T-helper 1 cell treated with Interleukin-12 subunit alpha and Interleukin-12 subunit beta and Interleukin-4 antibody, amounts not matched to agents 30 ng/mL and 1 ng/mL, for 36 hours (primary cell): ENCODE measurements around the gene KCNMB1. TPM values are rescaled to one million over a fixed set of nuclear protein-coding genes. Genes with fewer than 3 reads are reported as not detected.

ENCODE experiments used
- intact Hi-C: fragments of 100-400 bp; cut with micrococcal nuclease; formaldehyde crosslinking; loops from one replicate; pipeline ENCODE4 v1.15.1; 2024
- total RNA-seq: library from RNA; stranded (reverse); gene quantifications from 2 replicates; pipeline ENCODE4 v1.2.3, GENCODE V29; 2022

The KCNMB1 gene
- total RNA-seq, 1 donor from 2014 or later, result not detected

DNA sequence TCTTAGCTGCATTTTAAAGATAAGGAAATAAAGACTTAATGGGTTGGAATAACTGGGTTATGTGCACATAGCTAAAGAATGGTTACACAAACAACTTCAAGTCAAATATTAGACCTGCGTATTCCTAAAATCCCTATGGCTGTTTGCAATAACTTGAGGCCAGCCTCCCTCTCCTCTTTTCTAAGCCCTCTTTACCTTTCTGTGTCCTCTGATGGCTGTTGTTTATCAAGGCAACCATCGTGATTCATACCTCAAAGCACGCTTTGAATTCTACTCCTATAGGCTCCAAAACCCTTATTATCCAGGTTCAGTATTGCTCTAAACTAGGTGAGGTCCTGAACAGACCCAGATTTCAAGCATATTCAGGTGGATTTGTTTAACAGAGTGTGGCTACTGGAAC, 46.0 kb downstream of the KCNMB1 start:
- intact Hi-C loops, result no loop called here

DNA sequence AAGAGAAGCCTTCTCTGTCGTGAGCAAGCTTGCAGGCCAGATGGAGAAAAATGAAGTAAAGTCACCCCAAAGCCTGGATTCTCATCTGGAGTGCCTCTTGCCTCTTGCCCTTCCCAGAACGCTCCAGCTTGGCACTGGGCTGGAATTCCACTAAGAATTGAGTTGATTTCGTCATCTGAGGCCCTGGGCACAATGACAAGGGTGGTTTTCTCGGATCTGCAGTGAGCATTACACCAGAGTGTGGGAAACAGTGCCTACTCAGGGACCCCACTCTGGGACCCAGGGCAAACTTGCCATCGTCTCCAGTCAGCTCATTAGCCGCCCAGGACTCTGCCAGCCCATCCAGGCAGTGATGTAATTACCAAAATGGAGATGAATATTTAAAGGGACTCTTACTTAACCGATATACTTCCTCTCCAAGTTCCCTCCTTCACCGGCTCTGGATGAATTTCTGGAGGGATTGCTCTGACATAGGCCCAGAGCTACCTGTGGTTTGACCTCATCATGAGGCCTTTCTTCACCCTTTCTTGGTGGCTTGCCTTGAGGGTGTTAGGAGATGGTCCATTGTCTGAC, 46.9 kb downstream of the KCNMB1 start:
- intact Hi-C loops, result no loop called here

DNA sequence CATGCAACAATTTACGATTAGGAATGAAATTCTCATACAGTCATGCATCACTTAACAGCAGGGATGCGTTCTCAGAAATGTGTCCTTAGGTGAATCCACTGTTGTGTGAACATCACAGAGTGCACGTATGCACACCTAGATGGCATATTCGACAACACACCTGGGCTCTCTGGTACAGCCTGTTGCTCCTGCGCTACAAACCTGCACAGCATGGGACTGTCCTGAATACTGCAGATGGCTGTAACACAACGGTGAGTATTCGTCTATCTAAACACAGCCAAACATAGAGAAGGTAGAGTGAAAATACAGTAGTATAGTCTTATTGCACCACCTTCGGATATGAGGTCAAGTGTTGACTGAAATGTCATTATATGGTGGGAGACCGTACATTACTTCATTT, 47.6 kb downstream of the KCNMB1 start:
- intact Hi-C loops, result no loop called here

DNA sequence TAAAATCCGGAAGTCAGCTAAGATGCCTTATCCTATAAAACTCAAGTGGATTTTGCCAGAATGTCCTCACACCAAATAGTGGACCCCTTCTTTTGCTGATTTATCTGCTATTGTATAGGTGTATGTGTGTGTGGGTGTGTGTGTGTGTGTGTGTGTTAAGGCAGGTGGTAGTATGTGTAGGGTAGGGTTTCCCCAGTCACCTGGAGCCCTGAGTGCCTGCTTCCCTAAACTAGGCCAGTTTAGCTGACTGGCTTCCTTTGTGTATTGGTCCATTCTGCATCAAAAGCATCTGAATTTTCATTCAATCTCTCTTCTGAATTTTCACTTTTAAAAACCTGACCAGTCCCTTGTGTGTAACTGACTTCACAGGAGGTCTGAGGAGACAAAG, 49.4 kb downstream of the KCNMB1 start:
- intact Hi-C loops, result loop anchor here (1.0 to 10.0 kb wide), 7 partner anchors 42 to 1855 kb away; partner anchors contain the start of genes LCP2 and RARS1

DNA sequence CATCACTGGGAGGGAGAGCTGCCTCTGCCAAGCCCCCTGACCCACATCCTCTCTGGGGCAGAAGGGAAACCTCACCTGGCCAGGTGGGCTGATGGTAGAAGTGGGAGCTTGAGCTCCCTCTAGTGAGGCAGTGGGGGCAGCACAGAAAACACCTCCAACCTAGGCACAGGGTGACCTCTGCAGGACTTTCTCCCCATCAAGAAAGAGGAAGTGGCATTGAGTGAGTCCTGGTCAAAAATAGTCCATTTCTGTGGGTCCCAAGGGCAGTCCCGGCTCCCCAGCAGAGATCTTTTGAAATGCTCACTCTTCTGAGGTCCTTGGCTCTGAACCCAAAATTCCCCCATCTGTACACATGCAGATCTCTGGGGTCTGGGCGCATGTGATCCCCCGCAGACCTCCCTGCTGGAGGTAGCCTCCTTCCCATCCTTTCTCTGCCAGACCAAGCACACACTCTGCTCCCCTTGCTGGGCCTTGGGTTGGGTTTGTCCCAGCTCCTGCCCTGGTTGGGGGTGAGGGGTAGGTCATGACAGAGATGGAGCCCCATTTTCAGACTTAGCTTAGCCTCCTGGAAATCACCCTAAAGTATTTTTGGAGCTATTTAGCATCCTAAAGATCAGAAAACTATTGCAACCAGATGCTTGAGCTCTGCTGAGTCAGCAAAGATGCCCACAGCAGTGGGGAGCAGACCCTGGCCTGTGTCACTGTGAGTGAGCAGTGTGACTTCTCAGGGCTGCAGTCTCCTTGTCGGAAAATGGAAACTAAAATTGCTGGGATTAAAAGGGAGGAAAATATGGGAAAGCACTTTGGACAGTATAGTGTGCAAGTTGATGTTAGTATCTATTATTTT, 50.0 kb downstream of the KCNMB1 start:
- intact Hi-C loops, result loop anchor here (1.0 to 10.0 kb wide), 7 partner anchors 42 to 1854 kb away; partner anchors contain the start of genes LCP2 and RARS1

DNA sequence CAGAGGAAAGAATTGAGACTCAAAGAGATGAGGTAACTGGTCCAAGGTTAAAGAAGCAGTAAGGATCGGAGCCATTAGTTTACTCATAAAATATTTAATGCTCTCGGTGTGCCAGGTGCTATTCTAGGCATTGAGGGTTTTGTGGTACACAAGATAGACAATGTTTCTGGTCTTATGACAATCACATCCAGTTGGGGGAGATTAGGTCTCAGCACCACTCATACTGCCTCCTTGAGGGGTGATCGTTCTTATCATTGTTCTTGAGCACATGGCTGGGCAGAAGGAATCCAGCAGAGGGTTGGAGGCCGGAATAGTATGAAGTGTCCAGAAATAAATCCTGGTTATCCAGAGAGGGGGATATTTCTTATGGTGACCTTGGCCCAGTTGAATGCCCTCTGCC, 50.9 kb downstream of the KCNMB1 start:
- intact Hi-C loops, result loop anchor here (2.0 to 10.0 kb wide), 2 partner anchors 237 to 1853 kb away; partner anchors contain the start of gene RARS1

DNA sequence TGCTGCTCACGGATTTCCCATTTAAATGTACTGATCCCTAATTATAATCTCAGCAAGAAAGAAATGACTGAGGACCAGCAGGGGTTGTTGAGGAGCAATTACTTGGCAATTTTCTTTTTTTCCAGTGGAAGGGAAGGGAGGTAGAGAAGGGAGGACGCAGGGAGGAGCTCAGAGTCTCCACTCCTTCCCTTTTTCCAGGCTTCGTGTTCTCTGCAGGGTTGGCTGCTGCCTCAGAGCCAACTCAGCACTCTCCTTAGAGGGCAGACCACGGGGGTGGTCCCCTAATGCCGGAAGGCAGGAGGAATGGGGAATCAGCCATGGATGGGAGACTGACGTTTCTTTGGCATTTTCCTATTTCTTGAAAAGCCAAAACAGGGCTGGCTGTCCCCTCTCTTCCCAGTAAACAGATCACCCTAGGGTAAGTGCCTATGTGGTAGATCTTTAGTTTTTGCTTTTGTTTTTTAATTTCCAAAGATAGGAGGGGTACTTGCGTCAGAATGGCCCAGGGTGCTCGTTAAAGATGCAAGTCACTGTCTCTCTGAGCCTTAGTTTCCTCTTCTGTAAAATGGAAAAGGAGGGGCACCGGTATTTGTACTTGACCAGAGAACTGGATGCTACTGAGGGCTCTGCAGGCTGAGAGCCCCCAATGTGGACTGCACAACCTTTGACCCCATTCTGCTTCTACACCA, 52.0 kb downstream of the KCNMB1 start:
- intact Hi-C loops, result loop anchor here (10.0 kb wide), 1 partner anchor 1852 kb away; the partner anchor contains the start of gene RARS1

DNA sequence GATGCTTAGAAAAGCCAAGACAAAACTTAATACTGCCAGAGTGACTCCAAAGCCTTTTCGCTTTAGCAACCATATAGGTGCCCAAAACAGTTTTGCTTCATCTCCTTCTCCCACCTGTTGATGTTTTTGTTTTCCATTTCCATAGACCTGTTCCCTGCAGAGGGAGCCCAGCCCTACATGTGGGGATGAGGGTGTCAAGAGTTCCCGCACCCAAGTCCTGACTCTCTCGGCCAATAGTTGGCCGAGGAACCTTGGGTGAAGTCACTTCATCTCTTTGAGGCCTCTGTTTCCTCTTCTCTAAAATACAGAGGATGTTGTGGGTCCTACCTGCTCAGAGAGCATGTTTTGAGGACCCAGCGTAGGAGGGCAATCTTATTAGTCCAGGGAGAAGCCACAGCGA, 53.1 kb downstream of the KCNMB1 start:
- intact Hi-C loops, result loop anchor here (10.0 kb wide), 1 partner anchor 1851 kb away; the partner anchor contains the start of gene RARS1

DNA sequence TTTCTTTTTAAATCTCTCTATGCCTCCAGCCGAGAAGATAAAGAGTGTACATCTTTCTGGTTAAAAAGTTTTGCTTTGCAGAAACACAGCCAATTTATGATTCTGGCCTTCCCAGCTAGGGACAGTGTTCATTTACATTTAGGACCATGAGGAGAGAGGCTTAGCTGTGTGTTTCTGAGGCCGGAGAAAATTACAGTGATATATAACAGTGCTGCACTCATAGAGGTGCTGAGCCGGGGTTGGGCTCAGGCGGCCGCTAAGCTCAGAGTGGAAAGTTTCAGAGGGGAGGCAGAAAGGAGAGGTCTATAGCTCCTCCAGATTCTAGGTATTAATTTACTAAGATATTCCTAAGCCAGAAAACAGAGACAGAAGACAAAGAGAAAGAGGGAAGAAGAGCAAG, 54.5 kb downstream of the KCNMB1 start:
- intact Hi-C loops, result loop anchor here (5.0 to 10.0 kb wide), 4 partner anchors 697 to 1853 kb away; partner anchors contain the start of genes DOCK2, RARS1, SPDL1 and STK10

DNA sequence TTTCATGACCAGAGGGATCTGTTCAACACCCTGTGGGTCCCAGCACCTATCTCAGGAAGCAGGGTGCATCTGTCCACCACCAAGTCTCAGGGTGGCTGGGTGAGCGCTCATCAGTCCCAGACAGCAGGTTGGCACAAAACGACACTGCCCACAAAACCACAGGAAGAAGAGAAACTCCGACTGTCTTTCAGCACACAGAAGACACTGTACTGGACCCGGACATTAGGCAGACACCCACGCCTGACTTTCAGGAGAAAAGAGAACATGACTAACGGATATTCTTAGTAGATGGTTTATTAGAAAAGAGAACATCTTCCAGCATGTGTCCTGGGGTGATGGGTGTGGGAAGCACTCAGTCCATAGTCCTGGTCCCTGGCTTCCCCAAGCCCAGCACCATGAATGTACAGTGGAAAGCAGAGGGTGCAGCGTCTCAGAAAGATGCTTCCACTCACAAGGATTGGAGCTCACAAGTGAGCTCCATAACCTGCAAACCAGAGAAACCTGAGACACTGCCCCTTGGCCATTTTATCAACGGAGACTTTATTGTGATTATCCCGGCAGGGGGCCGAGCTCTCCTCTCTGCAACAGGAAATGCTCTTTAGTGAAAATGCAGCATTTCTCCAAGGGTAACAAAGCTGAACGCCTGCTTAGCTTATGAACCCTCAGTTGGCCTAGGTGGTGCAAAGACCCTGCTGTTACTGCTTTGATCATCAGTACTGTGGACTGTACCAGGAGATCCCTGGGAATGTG, 55.8 kb downstream of the KCNMB1 start:
- intact Hi-C loops, result loop anchor here (2.0 to 10.0 kb wide), 5 partner anchors 696 to 1854 kb away; partner anchors contain the start of genes DOCK2, RARS1, SPDL1 and STK10

DNA sequence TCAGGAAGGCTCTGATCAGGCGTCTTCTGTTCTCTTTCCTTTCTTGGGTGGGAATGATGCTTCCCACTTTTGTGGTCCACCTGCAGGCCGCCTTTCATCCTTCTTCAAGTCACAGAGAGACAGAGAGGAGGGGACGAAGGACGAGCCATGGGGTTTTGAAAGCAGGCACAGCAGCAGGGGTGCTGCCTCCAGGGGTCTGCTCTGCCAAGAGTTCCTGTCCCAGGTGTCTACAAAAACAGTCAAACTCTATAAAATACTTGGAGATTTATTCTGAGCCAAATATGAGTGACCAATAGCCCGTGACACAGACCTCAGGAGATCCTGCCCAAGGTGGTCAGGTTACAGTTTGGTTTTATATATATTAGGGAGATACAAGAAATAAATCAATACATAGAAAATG, 57.1 kb downstream of the KCNMB1 start:
- intact Hi-C loops, result loop anchor here (2.0 to 10.0 kb wide), 5 partner anchors 695 to 1855 kb away; partner anchors contain the start of genes DOCK2, RARS1, SPDL1 and STK10

DNA sequence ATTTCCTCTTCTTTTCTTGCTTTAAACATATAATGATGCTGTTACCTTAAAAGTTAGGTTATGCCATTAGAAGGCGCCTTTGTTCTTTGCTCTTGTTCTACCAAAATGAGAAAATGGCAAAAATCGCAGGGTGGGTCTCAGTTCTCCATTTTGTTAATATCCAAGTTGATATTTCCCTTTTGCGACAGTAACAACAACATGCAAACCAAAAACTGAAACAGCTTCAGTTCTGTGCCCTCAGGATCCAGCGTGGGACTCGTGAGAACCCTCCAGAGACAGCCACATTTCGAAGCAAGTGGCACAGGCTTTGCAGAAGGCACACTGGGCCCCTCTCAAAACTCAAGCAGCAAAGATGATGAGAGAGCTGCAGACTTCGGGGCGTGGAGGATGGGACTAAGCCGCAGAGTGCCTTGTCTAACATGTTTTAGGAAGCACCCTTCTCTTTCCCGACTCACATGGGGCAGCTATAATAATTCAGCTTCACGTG, 58.6 kb downstream of the KCNMB1 start:
- intact Hi-C loops, result loop anchor here (1.0 to 10.0 kb wide), 13 partner anchors 17 to 1857 kb away; partner anchors contain the start of genes DOCK2, LCP2, PANK3 and RARS1

DNA sequence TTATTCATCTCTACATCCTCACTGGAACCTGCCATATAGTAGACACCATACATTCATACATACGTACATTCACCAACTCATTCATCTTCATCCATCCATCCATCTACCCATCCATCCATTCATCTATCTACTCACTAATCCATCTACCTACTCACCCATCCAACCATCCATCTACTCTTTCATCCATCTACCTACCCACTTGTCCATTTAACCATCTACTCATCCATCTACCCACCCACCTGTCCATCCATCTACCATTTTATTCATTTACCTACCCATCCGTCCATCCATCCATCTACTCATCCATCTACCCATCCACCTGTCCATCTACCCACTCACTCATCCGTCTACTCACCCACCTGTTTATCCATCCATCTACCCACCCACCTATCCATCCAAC, 59.6 kb downstream of the KCNMB1 start:
- intact Hi-C loops, result no loop called here

DNA sequence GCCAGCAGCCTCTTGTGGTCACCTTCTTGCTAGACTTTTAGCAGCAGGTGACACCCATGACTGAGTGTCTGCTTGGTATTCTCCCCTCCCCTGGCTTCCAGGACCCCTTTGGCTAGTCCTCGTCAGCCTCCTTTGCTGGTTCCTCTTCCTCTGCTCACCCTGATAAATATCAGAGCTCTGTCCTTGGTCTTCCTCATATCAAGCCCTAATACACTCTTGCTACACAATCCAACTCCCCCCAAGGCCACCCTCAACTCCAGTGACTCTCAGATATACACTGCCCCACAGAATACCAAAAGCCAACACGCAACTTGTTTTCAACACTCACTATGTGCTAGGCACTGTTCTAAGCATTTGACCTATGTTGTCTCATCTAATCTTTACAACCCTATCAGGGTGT, 61.3 kb downstream of the KCNMB1 start:
- intact Hi-C loops, result no loop called here

DNA sequence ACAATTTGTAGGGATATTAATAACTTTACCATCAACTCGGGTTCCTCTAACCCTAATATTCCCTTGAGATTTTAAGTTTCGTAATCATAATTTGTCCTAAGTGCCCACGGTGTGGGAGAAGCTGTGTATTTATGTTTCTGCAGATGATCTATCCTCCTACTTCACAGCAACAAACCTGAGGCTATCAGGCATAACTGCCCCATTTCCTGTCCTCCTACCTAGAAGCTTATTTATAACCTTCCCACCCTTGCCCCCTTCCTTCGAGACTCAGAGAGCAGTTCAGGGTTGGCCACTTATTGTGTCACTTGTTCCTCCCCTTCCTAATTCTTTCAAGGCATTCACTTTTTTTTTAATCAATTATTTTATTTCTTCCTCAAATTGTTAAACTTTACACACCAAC, 62.0 kb downstream of the KCNMB1 start:
- intact Hi-C loops, result no loop called here

Other genes starting within 250 kb of the KCNMB1 start
- gene C5orf58, start 156.4 kb downstream of the KCNMB1 start, total RNA-seq, result not detected in 2 replicates
- 464 and 467 TPM in 2 replicates for gene LCP2, start 91.6 kb downstream of the KCNMB1 start, total RNA-seq
- gene KCNIP1, start 114.7 kb upstream of the KCNMB1 start, total RNA-seq, result not detected in 2 replicates